Peyer's patch (tissue), 4 donors: ENCODE data around the gene SRSF5.

Experiments
- POLR2A ChIP-seq, 2 donors: fragments of 450-650 bp; IDR thresholded peaks; one replicate each; pipeline ENCODE4 v1.5.1; 2017; ENCODE audit warnings: antibody characterized with exemption in 2 of 2, mild to moderate bottlenecking in 2 of 2, moderate library complexity in 2 of 2
- TF ChIP-seq, protein P1 (sequence below), 6 experiments: fragments of 450-650 bp in 4 of 6; fragments of 200-600 bp in 2 of 6; sonication (generic) in 1 of 6; IDR thresholded peaks; one replicate each; pipeline ENCODE4 v1.5.1; 2017 to 2019; ENCODE audit warnings: antibody characterized with exemption in 6 of 6, mild to moderate bottlenecking in 3 of 6, moderate library complexity in 1 of 6

DNA sequence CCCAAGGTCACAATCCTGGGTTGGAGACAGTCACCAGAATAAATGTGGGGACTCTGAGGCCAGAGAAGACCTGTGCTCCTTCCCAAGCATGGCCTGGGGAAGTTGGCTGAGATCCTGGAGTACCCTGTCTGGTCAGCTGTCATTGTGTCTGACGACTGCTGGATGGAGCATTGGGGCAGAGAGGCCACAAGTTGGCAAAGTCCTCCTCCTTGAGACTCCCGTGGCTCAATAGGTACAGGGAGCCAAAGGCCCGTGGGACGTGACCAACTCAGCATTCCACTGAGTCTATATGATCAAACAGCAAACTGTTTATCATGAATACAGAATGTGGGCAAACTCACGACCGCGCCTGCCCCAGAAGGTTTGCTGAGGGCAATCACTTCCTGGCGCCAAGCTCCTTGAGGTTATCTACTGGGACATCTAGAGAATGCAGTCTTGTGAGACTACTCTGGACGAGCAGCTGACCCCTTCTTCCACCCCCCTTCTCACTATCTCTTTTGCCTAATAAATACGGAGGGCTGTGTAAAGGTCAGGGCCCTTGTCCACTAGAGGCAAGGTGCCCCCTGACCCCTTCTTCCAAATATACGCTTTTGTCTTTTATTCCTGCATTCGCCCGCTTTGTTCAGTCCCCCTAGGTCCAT, 44.4 kb downstream of the SRSF5 start:
- no peak for TF ChIP-seq POLR2A (IDR thresholded peaks at IDR 0.05)
- TF ChIP-seq, protein P1, sequence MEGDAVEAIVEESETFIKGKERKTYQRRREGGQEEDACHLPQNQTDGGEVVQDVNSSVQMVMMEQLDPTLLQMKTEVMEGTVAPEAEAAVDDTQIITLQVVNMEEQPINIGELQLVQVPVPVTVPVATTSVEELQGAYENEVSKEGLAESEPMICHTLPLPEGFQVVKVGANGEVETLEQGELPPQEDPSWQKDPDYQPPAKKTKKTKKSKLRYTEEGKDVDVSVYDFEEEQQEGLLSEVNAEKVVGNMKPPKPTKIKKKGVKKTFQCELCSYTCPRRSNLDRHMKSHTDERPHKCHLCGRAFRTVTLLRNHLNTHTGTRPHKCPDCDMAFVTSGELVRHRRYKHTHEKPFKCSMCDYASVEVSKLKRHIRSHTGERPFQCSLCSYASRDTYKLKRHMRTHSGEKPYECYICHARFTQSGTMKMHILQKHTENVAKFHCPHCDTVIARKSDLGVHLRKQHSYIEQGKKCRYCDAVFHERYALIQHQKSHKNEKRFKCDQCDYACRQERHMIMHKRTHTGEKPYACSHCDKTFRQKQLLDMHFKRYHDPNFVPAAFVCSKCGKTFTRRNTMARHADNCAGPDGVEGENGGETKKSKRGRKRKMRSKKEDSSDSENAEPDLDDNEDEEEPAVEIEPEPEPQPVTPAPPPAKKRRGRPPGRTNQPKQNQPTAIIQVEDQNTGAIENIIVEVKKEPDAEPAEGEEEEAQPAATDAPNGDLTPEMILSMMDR (IDR thresholded peaks at IDR 0.05) = no peak
